HG03060 (cell line): ENCODE results near the gene ESPN.
"Not testable (repeated sequence)": the region's sequence is repeated elsewhere in the genome, so short reads cannot be mapped to it uniquely, and the experiment has no call there.

Experiments
- ATAC-seq: cut with Tn5 transposase; IDR thresholded peaks from one replicate; pipeline ENCODE4 v1.9.1; 2021; ENCODE audit warnings: low read depth, moderate number of reproducible peaks; ENCODE audit not compliant: unreplicated experiment

Gene ESPN

DNA sequence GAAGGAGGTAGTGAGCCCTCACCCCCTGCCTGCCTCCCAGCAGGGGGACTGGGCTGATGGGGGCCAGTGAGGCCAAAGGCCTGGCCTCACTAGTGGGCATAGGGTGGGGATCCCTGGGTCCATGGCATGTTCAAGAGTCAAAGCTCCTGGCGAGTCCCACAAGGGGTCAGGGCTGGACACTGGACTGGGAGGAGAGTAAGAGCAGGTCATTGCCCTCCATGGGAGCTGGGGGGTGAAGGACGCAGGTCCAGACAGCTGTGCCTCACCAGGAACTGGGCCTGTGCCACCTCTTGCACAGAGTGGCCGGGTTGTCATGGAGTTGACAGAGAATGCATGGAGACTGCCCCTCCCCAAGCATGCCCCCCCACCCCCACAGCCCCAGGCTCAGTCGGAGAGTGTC is 21.4 kb downstream of the ESPN start:
- not testable (repeated sequence) for ATAC-seq

DNA sequence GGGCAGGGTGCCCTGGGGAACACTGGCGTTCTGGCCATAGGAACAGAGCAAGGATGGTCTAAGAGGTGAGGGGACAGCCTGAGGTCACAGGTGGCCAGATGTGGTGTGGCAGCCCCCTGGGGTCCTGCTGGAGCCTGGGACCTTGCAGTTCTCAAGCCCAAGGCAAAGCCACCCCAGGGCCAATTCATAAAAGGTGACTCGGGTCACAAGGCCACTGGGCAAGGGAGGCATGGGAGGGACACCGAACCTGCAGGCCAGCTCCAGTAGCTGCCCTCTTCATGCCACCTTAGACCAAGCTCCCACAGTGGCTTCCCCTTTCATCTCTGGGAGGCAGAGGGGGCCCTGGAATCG is 22.1 kb downstream of the ESPN start:
- ATAC-seq, result no peak

DNA sequence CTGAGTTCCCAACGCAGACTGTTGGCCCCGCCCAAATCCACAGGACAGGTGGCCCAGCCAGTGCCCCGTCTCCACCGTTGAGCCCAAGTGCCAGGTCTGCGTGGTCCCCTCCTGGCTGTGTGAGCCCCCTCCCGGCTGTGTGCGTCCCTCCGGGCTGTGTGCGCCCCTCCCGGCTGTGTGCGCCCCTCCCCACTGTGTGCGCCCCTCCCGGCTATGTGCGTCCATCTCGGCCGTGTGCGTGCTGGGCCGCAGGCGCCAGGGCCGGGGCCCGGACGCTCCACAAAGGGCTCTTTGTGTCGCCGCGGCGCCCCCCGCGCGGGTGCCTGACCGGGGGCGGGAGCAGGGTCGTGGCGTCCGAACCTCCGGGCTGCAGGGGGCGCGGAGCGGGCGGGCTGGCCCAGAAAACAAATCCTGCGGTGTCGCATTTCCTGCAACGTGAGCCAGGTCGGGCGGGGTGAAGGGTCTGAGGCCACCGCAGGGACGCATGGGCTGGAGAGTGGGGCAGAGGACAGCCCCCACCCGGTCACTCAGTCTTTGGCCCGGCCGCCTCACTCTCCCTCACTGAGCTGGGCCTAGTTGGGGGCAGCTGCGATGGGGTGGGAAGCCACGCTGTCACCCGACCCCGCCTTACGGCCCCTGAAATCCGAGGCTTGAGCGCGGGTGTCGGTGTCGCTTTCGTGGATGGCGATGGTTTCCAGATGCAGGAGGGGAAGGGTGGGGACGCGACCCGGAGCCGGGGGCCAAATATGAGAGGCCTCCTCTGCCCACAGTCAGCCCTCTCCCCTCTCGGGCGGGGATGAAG is 22.6 kb downstream of the ESPN start:
- no peak for ATAC-seq

DNA sequence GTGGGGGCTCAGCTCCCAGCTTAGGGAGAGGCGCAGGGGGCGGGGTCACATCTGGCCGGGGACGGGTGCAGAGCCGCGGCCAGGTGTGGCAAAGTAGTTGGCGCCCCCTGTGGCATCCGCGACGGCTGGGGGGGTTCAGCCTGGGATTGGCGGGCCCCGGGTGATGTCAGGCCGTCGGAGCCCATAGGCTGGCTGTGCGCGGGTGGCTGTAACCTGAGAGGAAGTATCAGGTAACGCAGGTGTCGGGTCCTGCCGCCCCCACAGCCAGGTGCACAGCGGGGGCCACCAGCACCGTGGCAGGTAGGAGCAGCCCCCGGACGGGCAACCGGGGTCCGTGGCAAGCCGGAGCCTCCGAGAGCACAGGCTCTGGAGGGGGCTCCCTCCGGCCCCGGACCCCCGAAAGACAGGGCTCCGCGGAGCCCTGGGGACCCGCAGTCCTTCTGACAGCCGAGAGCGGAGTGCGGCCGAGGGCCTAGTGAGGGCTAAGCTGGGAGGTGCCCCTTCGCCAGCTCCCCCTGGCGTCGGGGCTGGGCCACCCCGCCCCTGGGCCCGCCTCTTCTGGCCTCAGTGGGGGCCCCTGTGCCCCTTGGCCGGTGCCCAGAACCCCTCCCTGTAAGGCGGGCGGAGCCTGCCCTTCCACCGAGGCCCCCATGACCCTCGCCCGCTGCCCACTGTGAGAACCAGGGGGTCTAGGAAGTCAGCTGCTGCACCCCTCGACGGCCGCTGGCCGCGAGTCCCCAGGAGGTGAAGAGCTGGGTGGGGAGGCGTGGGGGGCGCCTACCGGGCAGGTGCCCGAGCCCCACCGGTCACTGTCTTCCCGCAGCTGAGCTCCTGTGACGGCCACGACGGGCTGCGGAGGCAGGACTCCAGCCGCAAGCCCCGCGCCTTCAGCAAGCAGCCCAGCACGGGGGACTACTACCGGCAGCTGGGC is 23.5 kb downstream of the ESPN start:
- no peak for ATAC-seq

DNA sequence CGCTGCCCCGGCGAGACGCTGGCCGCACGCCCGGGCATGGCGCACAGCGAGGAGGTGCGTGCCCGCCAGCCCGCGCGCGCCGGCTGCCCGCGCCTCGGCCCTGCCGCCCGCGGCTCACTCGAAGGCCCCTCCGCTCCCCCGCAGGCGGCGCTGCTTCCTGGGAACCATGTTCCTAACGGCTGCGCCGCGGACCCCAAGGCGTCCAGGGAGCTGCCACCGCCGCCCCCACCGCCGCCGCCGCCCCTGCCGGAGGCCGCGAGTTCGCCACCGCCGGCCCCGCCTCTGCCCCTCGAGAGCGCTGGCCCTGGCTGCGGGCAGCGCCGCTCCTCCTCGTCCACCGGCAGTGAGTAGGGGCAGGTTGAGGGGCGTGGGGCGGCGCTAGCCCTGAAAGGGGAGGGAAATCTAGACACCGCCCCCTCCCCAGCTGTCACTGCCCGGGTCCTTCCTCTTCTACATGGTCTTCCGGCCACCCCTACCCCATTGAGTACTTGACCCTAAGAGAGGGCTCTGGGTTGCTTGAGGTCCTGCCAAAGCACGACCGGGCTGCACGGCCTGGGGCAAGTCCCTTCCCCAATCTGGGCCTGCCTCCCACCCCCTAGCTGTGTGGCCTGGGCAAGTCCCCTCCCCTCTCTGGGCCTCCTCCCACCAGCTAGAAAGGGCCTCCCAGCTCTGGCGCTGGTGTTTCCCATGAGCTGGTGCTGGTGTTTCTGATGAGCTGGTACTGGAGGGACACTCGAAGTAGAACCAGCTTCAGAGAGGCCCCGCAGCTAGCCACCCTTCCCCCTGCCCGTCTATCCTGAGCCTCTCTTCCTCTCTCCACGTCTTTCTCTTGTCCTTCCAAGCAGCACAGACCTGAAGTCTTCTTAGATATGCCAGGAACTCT is 24.4 kb downstream of the ESPN start:
- ATAC-seq, result no peak

DNA sequence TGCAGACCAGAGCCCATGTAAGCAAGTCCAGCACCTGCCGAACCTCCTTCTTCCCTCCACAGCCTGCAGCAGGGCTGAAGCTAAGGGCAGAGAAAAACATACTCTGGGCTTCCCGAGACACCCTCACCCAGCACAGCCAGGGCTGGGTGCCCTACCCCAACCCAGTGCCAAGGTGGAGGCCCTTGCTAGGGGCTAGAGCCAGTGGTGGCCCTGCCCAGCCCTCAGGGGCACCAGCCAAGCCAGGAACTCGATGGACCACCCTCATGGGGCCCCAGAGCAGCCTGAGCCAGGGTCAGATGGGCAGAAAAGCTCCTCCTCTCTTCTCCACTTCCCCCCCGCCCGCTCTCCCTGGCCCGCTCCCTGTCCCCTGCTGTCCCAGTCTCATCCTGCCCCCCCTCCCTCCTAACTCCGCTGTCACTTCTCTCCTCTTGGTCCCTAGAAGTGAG is 25.5 kb downstream of the ESPN start:
- ATAC-seq, result no peak

DNA sequence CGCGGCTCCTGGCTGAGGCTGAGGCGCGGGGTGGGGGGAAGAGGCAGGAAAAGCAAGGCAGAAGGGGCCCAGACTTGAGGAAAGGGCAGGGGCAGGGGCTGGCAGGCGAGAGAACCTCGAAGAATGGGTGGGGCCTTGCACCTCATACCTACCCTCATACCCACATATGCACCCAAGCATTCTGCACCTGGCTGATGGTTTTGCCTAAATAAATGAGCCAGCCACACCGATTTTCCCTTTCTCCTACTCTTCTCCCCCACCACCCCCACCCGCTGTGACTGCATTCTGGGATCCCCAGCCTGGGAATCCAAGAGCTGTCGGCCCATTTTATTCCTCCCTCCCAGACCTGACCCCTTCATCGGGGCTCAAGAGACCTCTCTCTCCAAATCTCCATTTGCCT is 25.9 kb downstream of the ESPN start:
- ATAC-seq, result not testable (repeated sequence)

DNA sequence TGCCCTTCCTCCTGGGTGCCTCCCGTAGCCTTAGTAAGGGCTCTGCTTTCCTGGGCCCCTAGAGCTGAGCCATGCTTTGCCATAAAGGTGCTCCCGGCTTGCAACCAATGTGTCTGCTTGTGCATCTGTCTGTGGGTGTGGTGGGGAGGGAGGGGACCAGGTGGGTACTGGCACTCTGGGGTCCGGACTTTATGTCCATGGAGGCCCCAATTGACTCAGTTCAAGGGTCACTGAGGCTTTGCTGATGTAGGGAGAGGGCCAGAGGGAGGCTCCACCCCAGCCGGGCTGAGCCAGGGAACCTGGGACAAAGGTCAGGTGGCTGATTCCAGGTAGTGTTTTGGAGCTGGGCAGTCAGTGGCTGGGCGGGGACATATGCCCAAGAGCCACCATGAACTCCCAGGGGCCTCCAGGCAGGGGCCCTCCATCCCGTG is 26.4 kb downstream of the ESPN start:
- ATAC-seq, result no peak

DNA sequence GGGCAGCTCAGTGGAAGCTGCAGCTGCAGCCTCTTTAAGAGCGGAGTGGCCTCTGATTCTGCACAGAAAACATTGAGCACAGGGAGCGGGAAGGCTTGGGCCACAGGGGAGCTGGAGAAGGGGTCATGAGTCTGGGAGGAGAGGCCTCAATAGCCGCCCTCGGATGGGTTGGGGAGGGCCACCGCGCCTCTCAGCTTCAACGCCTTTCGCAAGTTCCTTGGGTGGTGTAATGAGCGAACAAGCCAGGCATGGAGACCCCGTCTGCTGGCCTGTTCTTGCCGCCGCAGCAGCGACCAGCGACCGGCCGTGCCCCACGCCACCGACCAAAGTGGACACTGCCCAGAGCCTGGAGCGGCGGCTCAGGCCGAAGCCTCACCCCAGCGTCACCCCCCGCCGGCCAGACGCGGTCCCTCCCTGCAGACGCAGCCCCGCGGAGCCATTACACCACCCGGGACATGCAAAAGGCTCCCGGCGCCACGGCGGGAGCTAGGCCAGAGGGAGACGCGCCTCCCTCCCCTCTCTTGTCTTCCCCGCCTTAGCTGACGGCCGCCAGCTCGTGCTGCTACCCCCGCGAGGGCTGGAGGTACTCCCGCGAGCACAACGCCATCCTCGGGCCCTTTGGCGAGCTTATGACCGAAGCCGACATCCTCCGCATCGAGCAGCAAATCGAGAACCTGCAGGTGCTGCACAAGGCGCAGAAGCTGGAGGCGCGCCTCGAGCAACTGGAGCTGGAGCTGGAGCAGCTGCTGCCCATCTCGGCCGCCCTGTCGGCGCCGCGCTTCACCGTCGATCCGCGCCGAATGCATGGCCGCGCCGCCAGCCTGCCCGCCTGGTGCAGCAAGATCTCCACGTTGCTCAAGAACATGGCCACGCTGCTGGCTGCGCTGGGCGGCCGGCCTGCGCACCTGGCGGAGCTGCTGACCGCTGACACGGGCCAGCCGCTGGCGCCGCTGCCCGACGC is 29.6 kb downstream of the ESPN start:
- not testable (repeated sequence) for ATAC-seq

DNA sequence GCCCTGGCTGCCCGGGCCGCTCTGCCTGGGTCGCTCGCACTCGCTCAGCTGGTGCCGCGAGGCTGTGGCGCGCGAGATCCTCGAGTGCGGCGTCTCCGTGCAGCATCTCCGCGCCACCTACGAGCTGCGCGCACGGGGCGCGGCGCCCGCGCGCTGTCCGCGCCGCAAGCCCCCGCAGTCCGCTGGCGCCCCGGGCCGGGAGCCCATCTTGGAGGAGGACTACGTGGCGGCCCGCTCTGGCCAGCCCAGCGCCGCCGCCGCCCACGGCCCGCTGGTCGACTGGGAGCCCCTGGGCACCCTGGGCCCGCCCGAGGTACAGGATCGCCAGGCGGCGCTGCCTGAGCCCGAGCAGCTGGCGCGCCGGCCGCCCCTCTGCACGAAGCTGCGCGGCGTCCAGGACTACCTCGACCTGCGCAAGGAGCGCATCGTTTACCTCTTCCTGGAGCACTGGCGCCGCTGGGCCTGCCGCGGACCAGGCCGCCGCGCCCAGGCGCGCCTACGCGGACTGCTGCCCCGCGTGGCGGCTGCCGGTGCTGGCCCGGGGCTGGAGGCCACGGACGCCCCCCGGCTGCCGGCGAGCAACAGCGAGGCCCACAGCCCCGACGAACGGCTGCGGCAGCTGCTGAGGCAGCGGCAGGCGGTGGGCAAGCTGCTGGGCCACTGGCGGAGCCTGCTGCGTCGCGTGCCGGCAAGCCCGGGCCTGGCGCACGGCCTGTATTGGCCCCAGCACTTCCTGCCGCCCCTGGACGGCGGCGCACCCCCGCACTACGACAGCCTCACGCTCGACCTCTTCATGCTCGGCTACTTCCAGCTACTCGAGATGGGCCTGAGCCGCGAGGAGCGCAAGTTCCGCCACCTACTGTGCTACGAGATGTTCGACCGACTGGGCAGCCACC is 30.5 kb downstream of the ESPN start:
- no peak for ATAC-seq

DNA sequence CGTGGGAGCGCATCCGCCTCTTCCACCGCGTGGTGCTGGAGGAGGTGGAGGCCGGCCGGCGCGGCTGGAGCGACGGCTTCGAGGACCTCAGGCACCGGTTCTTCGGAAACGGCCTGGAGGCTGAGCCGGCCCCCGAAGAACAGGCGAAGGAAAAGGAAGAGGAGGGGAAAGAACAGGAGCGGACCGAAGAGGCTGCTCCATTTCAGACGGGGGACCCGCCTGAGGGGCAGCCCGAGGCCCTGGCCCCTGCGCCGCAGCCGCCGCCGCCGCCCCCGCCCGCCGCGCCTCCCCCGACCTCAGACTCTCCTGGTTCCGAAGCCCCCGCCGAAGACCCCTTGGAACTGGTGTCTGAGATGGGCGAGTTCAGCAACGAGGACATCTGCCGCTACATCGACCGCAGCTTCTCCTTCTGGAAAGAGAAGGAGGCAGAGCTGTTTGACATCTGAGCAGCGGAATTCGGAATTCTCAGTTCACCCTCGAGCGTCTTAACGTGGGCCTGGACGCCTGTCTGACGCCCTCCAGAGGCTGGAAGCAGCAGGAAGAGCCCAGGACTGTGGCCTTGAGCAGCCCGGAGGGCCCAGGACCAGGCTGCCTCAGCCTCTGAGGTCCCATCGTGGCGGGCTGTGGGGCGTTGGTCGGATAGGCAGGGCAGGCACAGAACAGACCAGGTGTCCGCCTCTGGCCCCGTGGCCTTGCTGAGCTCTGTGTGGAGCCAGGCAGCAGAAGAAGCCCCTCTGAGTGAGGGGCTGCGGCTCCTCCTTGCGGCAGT is 31.4 kb downstream of the ESPN start:
- not testable (repeated sequence) for ATAC-seq

DNA sequence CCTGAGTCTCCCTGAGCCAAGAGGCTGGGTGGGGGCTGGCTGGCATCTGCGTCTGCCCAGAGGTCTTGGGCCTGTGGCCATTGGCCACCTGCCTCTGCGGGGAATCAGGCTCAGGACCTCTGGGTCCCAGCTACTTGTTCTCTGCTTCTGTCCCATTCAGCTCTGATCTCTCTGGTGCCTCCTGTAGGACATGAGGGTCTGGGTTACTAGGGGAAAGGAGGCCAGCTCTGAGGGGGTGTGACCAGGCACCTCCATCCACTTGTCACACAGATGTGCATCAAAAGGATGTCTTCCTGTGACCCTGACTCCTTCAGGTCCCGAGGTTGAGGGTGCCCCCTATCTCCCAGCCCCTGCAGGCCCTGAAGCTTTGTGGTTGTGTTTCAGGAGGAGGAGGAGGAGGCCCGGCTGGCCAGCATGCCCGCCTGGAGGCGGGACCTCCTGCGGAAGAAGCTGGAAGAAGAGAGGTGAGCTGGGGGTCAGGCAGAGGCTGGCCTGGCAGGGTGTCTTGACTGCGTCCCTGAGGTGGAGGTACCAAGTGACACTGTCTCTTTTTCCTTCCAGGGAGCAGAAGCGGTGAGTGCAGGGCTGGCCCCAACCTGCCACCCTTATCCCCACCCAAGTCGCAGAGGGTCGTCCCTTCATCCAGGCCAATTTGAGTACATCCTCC is 32.4 kb downstream of the ESPN start:
- ATAC-seq, result no peak

DNA sequence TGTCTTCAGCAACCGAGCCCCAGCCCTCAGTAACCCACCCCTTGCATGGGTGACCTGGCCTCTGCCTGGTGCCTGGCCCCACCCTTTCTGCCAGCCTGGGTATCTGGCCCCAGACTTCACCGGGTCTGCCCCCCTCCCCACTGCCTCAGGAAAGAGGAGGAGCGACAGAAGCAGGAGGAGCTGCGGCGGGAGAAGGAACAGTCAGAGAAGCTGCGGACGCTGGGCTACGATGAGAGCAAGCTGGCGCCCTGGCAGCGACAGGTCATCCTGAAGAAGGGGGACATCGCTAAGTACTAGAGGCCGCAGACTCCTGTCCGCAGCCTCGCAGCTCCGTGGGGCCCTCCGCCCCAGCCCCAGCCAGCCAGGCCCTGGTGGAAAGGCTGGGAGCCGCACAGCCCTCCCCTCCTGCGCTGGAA is 35.3 kb downstream of the ESPN start:
- ATAC-seq, result no peak

DNA sequence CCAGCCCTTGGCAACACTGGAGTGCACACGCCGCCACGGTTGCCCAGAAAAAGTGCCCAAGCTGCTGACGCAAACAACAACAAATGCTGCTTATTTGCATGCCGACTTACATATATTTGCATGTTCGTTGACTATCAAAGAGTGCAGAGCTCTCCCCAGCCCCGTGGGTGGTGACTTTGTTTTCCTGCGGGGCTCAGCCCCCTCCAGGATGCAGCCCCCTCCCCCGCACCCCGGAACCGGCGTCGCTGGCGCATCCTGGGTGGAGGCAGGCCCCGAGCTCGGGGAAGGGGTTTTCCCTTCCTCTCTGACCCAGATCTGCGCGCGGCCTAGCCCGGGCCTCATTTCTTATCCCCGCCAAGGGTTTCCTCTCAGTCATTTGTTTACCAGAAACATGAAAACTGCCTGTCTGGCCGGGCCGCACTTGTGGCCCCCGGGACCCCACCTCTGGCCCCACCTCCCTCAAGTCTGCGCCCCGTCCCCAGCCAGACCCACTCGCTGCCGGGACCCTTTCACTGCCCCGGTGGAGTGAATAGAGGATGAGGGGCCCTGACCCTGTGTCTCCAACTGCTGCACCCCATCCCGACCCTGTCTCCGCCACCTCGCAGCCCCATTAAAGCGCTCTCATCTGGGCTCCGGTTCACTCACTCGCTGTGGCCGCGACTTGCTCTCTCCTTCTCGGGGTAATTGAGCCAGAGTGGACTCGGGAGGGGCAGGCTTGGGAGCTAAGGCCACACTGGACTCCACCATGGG is 35.9 kb downstream of the ESPN start:
- ATAC-seq, result no peak

DNA sequence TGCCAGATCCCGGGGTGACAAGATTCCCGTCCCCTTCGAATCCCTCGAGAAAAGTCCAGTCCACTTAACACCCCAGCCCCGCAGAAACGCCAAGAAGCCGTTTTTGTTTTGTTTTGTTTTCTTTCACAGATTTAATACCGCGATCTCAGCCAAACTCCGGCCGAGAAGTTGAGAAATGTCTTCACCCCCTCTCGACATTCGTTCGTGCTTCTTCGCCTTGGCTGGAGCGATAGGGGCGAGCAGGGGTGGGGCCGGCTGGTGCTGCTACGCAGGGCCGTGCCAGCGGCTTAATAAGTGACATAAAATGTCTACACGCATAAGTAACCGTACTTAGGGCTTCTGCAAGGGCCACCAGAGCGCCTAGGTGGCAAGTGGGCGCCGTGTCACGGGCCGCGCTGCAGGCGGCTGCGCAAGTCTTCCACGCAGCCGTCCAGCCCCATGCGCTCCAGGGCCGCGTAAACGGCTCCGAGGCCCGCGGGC is 36.5 kb downstream of the ESPN start:
- ATAC-seq, result no peak
